GM18858 (cell line): Measurements from ENCODE around the gene CYSLTR1.
"Not testable (repeated sequence)": the region's sequence is repeated elsewhere in the genome, so short reads cannot be mapped to it uniquely, and the experiment has no call there.

Experiments used
- ATAC-seq: cut with Tn5 transposase; IDR thresholded peaks from one replicate; pipeline ENCODE4 v1.9.1; 2021; ENCODE audit not compliant: unreplicated experiment

The CYSLTR1 gene

GRCh38 chrX:78327370-78328086 is at the start of gene CYSLTR1:
Gene CYSLTR1 (minus strand): TSS chrX:78327611. CDS start chrX:78273746, 53,865 bp downstream.
- ATAC-seq = peak; percentile 43

GRCh38 chrX:78377186-78377585 is 49.8 kb upstream of the CYSLTR1 start:
- ATAC-seq = no peak

- peak; percentile 90 for ATAC-seq
These were observed 48.5 kb upstream of the CYSLTR1 start for GRCh38 chrX:78375894-78376293.

GRCh38 chrX:78366576-78366975 is 39.2 kb upstream of the CYSLTR1 start:
- ATAC-seq = no peak

- ATAC-seq = no peak
These were observed 30.1 kb upstream of the CYSLTR1 start for GRCh38 chrX:78357342-78358055.

GRCh38 chrX:78333521-78333920 is 6.1 kb upstream of the CYSLTR1 start:
- peak; percentile 66 for ATAC-seq

GRCh38 chrX:78331708-78332107 is 4.3 kb upstream of the CYSLTR1 start:
- ATAC-seq = no peak

GRCh38 chrX:78330540-78330939 is 3.1 kb upstream of the CYSLTR1 start:
- ATAC-seq = no peak

- no peak for ATAC-seq
These were observed 2.7 kb upstream of the CYSLTR1 start for GRCh38 chrX:78330068-78330467.

- ATAC-seq = no peak
These were observed 2.1 kb upstream of the CYSLTR1 start for GRCh38 chrX:78329486-78329885.

- ATAC-seq = no peak
These were observed 1.0 kb downstream of the CYSLTR1 start for GRCh38 chrX:78326401-78326800.

- no peak for ATAC-seq
These were observed 4.5 kb downstream of the CYSLTR1 start for GRCh38 chrX:78322863-78323262.

GRCh38 chrX:78321809-78322208 is 5.6 kb downstream of the CYSLTR1 start:
- ATAC-seq = peak; percentile 94

- no peak for ATAC-seq
These were observed 11.1 kb downstream of the CYSLTR1 start for GRCh38 chrX:78316265-78316664.

- ATAC-seq = no peak
These were observed 11.7 kb downstream of the CYSLTR1 start for GRCh38 chrX:78315745-78316144.

GRCh38 chrX:78314561-78314960 is 12.8 kb downstream of the CYSLTR1 start:
- ATAC-seq = peak; percentile 75

- ATAC-seq = no peak
These were observed 13.9 kb downstream of the CYSLTR1 start for GRCh38 chrX:78313526-78313925.

- ATAC-seq = no peak
These were observed 19.7 kb downstream of the CYSLTR1 start for GRCh38 chrX:78307665-78308064.

- no peak for ATAC-seq
These were observed 24.3 kb downstream of the CYSLTR1 start for GRCh38 chrX:78303086-78303485.

GRCh38 chrX:78300933-78301332 is 26.5 kb downstream of the CYSLTR1 start:
- ATAC-seq = not testable (repeated sequence)

GRCh38 chrX:78283511-78283910 is 43.9 kb downstream of the CYSLTR1 start:
- ATAC-seq = no peak

GRCh38 chrX:78237127-78237526 is 90.3 kb downstream of the CYSLTR1 start:
- ATAC-seq = no peak
